ENCODE measurements around the gene CT47A7.
"Not testable (repeated sequence)": the region's sequence is repeated elsewhere in the genome, so short reads cannot be mapped to it uniquely, and the experiment has no call there.

- TF ChIP-seq, protein P1, sequence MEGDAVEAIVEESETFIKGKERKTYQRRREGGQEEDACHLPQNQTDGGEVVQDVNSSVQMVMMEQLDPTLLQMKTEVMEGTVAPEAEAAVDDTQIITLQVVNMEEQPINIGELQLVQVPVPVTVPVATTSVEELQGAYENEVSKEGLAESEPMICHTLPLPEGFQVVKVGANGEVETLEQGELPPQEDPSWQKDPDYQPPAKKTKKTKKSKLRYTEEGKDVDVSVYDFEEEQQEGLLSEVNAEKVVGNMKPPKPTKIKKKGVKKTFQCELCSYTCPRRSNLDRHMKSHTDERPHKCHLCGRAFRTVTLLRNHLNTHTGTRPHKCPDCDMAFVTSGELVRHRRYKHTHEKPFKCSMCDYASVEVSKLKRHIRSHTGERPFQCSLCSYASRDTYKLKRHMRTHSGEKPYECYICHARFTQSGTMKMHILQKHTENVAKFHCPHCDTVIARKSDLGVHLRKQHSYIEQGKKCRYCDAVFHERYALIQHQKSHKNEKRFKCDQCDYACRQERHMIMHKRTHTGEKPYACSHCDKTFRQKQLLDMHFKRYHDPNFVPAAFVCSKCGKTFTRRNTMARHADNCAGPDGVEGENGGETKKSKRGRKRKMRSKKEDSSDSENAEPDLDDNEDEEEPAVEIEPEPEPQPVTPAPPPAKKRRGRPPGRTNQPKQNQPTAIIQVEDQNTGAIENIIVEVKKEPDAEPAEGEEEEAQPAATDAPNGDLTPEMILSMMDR (IDR thresholded peaks at IDR 0.05), result not testable (repeated sequence)
- not testable (repeated sequence) for TF ChIP-seq POLR2A, POLR2AphosphoS5, EP300 (IDR thresholded peaks at IDR 0.05)
Measured at GRCh38 chrX:120985660-120986059, 29.3 kb upstream of the CT47A7 start, which contains the start of gene CT47A1.
